GM18519 (cell line): Measurements from ENCODE around the gene RMRP.

Experiments
- ATAC-seq: cut with Tn5 transposase; IDR thresholded peaks from one replicate; pipeline ENCODE4 v1.9.1; 2021; ENCODE audit warnings: mild to moderate bottlenecking, moderate library complexity; ENCODE audit not compliant: unreplicated experiment, low FRiP score

RMRP gene

DNA sequence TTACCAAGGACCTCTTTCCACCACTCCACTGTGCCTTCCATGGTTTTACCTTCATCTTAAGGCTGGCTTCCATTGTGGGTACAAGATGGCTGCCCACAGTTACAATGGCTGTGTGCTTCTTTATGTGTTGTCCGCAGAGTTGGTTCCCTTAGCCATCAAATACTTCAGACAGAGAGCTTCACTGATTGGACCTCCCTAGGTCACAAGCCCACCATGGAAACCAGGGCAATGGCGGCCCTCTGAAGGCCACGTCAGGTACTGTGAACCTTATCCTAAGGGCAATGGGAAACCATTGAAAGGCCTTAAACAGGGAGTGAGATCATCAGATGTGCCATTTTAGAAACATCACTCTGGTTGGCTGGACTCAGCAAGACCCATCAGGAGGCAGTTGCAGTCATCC, 10.1 kb upstream of the RMRP start:
- no peak for ATAC-seq

DNA sequence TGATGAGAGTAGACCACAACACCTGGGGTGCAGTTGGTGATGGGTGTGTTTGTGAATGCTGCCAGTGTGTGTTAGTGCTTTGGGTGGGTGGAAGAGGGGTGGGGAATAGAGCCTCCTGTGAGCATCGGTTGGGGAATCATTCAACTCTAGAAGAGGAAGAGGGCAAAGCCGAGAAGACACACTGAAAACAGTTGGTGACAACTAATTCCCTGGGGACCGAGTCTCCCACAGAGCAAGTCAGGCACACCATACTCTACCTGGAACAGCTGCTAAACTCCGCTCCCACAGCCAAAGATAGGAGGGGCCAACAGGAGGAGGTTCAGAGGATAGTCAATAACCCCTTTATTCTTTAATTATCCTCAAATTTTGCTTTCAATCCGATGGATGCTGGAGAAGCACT, 8.7 kb upstream of the RMRP start:
- ATAC-seq = no peak

DNA sequence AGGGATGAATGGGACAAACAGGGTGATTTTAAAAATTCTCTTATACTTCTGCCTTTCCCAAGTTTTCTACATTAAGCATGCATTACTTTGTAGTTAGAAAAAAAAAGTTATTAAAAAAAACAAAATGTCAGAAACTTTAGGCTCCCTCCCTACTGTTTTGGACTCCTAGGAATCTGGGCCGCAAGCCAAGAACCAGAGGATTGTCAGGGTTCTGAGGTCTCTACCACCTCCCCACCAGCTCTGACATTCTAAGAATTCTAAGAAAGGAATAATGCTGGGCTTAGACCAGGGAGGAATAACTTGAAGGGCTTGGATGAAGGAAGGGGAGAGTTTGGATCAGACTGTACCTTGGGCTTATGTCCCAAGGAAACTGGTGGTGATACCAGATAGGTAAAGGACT, 8.2 kb upstream of the RMRP start:
- ATAC-seq = no peak

DNA sequence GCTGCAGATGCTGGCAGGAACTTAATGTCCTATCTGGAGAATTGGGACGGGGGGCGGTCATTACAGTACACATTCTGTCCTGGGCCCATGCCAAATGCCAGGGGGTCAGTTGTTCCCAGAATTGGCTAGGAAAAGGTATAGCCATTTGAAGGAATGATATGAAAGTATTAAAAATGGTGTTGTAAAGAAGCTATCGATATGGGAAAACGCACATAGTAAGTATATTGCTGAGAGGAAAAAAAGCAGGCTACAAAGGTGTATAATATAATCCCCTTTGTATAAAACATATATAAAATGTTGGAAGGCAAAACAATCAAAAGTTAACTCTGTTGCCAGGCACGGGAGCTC, 7.6 kb upstream of the RMRP start:
- ATAC-seq = no peak

DNA sequence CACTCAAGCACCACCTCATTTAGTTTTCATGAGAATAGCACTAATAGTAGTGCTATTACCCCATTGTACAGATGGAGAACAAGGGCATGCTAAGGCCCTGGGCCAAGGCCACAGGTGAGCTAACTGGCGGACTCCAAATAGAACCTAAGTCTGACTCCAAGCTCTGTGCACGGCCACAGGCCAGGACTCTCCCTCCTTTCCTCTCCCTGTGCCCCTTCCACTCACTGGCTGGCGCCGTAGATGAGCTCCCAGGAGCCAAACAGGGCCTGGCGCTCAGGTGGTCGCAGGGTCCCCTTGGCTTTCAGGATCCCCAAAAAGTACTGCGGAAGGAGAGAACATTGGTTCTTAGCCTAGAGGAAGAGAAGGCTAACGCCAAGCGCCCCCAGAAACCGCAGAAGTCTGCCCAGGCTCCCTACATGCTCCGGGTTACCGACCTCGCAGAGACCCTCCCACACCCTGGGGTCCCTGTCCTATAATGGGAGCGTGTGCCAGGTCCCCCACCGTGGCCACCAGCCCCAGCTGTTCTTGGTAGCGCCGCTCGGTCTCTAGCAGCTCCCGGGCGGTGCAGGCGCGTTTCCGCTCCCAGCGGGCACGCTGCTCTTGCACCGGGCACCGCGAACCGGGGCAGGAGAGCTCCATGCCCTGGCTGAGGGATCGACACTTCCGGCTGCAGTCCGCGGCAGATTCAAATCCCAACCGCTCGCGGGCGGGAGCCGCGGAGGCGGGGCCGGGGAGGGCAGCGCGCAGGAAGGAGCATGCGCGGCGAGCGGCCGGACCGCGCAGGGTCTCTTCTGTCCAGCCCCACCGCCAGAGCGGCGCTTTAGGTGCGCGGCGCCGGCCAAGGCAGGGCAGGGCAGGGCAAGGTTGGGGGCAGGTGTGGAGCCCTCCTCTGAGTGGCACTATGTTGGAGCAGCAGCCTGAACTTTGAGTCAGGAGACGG, 7.0 kb upstream of the RMRP start, which contains the start of gene ARHGEF39:
TSS of gene ARHGEF39 (minus strand) at position 665 of the 940 bp plus-strand sequence. CDS start at position 639, 26 bp downstream.
- peak; percentile 50 for ATAC-seq

DNA sequence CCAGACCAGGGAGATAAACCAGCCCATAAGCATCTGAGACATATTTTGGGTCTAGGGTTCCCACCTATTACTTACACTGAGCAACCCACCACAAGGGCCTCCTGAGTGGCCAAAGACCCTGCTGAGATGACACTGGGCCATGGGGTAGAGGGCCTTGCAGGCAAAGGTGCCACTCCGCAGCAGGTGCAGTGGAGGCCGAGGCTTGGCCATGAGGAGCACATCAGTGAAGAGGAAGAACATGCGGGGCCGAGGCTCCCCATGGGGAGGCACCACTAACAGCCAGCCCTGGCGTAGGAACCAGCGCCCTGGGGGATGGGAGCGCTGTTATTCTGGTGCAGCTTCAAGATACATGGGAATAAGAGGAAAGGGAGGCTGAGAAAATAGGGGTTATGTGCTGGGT, 4.6 kb upstream of the RMRP start:
- ATAC-seq = no peak

DNA sequence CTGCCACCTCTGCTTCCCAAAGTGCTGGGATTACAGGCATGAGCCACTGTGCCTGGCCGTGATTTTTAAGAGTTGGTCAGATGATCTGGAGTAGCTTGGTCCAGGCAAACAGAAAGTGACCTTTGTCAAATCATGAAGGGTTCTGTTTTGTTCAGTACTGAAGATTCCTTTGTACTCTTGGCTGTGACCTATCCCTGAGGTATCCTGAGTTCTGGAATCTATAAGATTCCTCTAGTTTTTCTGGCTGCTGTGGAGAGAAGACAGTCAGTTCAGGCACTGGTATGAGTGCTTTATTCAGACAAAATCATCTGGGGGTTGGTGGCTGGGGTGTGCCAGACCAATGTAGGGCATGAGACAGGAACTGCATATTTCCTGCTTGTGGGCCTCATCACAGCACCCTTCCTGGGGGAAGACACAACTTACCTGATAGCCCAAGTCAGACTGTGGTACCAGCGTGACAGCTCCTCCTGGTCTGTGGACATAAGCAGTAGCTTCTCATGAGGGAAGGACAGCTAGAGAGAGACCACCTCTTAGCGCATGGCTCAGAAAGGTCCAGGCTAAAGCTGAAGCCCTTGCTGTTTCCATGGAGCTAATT, 4.0 kb upstream of the RMRP start:
- ATAC-seq = no peak

DNA sequence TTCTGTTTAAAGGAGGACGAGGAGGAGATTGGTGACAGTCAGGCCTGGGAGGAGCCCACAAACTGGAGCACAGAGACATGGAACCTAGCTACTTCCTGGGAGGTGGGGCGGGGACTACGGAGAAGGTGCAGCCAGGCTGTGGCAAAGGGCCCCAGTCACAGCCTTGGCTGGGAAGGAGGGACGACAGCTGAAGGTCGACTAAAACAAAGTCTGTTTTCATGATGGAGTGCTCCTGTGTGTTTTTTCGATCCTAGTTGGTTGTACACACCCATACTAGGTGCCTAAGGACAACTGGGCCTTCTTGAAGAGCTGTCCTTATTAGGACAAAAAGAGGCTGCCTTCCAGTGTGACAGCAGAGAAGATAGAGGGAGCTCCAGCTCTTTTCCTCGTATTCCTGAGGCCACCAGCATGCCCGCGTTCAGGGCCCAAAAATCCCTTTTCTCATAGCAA, 3.2 kb upstream of the RMRP start:
- no peak for ATAC-seq

DNA sequence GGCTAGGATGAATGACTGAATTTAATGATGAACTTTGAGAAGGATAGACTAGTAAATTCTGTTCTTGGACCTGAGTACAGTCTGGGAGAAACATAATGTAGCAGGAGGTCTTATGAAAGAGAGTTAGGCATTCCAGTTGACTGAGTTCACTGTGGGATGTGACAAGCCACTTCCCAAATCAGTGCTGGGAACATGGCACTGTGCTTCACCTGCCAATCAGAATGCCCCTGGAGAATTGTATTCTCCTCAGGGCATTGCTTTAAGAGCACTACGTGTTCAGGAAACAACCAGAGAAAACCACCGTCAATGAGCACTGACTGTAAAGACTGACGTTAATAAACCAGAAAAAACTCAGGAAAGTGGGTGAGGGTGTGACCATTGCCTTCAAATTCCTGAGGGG, 1.5 kb upstream of the RMRP start:
- ATAC-seq = no peak

DNA sequence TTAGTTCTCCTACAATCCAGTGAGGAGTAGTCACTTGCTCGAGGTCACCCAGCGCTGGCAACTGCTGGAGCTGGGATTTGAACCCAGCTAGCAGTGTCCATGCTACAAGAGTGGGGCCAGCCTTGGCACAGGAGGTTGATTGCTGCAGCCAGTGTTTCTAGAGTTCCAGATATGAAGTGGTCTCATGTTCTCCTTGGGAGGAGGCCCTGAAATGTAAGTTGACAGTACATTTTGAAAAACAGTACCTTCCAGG, 1.1 kb upstream of the RMRP start:
- ATAC-seq = no peak

DNA sequence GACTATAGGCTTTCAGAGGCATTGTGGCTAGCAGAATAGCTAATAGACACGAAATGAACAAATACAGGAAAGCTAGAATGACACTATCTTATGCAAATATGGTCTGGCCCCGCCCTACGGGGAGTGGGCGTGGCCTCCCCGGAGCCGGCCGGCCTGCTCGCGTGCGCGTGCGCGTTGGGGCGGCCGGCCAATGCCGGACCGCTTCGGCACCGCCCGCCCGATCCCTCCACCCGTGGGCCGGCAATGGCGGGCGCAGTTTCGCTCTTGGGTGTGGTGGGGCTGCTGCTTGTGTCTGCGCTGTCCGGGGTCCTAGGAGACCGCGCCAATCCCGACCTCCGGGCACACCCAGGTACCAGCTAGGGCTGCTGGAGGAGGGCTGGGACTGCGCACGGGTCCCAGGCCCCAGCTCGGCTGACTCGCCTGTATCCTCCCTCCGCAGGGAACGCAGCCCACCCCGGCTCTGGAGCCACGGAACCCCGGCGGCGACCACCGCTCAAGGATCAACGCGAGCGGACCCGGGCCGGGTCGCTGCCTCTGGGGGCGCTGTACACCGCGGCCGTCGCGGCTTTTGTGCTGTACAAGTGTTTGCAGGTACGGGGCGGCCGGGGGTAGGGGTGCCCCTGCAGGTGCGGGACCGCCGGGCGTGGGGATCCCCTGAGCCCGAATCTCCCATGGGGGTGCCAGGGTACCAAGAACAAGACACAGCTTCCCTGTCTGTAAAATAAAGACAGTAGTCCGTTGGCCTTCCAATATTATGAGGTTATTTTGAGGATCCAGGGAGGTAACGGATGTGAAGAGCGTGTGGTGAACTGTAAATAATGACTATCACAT, 533 bp upstream of the RMRP start, which contains the start of gene CCDC107:
TSS of gene CCDC107 (plus strand) at position 156 of the 831 bp plus-strand sequence. CDS start at position 244, 88 bp downstream.
- ATAC-seq = peak; percentile 35

DNA sequence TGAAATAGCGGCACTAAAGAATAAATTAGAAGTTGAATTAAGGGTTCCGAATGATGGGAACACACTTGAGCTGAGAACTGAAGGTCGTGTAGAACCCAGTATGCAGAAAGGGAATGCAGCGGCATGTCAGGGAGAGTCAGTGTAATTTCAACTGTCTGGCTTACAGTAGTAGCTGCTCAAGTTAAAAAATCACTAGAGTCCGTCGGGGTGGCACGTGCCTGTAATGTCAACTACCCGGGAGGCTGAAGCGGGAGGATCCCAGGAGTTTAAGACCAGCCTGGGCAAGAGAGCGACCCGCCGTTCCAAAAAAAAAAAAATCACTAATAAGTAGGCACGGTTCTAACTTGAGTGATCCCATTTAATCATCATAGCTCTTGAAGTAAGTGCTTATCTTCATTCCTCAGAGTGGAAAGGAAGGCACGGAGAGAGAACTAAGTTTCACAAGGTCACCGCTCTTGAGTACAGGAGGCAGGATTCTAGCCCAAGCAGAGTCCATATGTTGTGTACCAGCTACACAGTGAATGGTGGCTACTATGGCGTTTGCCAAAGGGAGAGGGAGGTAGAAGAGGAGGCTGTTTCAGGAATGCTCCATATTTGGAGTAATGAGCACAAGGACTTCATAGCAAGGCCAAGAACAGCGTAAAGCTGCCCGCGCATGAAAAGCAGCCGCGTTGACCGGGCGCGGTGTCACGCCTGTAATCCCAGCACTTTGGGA, 831 bp downstream of the RMRP start:
- ATAC-seq = no peak

DNA sequence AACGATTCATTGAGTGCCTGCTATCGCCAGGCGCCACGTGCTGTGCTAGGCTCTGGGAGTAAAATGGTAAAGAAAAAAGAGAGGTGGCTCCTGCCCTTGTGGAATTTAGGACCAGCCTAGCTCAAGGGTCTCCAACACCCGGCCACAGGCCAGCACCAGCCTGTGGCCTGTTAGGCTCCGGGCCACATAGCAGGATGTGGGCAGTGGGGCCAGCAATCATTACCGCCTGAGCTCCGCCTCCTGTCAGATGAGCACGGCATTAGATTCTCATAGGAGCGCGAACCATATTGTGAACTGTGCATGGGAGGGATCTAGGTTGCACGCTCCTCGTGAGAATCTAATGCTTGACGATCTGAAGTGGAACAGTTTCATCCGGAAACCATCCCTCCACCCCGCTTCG, 1.5 kb downstream of the RMRP start:
- no peak for ATAC-seq

DNA sequence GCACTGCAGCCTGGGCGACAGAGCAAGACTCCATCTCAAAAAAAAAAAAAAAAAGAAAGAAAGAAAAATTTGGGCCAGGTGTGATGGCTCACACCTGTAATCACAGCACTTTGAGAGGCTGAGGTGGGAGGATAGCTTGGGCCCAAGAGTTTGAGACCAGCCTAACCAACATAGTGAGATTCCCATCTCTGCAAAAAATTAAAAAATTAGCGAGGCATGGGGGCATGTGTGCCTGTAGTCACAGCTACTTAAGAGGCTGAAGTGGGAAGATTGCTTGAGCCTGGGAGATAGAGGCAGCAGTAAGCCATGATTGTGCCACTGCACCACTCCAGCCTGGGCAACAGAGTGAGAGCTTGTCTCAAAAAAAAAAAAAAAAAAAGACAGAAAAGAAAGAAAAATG, 4.2 kb downstream of the RMRP start:
- no peak for ATAC-seq

DNA sequence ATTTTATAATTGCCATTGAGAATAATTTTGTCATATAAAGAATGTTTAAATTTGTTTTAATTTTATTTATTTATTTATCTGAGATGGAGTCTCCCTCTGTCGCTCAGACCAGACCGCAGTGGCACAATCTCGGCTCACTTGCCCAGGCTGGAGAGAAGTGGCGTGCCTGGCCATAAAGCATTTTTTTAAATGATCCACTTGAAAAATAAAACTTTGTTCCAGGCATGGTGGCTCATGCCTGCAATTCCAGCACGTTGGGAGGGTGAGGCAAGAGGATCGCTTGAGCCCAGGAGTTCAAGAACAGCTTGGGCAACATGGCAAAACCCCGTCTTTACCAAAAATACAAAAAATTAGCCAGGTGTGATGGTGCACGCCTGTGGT, 5.0 kb downstream of the RMRP start:
- ATAC-seq = no peak

DNA sequence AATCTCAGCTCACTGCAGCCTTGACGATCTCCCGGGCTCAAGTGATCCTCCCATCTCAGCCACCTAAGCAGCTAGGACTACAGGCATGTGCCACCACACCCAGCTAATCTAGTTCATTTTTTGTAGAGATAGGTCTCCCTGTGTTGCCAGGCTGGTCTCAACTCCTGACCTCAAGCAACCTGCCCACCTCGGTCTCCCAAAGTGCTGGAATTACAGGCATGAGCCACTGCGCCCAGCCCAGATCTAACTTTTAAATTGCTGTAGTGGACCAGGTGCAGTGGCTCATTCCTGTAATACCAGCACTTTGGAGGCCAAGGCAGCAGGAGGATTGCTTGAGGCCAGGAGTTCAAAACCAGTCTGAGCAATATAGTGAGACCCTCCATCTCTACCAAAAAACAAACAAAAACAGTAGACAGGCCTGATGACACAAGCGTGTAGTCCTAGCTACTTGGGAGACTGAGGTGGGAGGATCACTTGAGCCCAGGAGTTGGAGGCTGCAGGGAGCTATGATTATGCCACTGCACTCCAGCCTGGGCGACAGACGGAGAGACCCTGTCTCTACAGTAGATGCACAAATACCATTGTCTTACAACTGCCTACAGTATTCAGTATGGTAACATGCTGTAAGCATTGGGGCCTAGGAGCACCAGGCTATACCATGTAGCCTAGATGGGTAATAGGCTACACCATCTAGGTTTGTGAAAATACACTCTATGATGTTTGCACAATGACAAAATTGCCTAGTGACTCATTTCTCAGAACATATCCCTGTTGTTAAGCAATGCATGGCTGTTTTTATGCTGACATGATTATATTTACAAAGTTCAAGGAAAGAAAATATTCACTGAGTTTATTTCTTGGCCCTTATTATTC, 5.6 kb downstream of the RMRP start:
- ATAC-seq = no peak

DNA sequence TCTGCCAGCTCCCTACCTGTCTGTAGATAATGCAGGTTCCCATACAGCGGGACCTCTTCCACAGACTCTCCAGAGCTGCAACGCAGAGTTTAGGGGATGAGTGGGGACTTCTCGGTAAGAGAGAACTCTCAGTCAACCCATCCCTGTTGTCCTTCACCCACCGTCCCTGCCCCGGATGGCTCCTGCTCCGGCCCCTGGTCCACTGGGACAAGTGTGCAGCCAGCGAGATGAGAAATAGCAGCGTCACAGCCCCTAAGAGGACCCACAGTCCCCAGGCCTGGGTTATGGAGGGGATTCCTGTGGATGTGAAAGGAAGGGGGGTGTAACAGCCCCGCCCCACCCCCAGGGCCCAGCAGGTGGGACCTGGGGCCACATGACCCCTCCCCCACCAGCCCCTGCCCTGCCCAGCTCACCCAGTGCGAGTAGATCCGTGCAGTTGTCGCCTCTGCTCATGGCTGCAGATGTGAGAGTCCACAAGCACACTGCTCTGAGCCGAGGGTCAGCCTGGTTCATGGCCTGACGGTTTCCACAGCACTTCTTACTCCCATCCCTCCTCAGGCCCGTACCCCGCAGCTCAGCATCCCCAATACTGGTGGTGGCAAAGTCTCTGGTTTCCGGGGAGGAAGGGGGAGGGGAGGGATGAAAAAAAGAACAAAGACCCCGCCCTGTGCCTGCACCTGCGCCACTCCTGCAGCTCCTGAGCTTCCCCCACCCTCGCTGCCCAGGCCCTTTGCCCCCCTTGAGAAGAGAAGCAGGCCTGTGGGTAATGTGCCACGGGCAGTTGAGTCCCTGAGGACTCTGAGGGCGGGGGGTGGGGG, 7.3 kb downstream of the RMRP start, which contains the start of gene SIT1:
TSS of gene SIT1 (minus strand) at position 591 of the 818 bp plus-strand sequence. CDS start at position 513, 78 bp downstream.
- no peak for ATAC-seq

DNA sequence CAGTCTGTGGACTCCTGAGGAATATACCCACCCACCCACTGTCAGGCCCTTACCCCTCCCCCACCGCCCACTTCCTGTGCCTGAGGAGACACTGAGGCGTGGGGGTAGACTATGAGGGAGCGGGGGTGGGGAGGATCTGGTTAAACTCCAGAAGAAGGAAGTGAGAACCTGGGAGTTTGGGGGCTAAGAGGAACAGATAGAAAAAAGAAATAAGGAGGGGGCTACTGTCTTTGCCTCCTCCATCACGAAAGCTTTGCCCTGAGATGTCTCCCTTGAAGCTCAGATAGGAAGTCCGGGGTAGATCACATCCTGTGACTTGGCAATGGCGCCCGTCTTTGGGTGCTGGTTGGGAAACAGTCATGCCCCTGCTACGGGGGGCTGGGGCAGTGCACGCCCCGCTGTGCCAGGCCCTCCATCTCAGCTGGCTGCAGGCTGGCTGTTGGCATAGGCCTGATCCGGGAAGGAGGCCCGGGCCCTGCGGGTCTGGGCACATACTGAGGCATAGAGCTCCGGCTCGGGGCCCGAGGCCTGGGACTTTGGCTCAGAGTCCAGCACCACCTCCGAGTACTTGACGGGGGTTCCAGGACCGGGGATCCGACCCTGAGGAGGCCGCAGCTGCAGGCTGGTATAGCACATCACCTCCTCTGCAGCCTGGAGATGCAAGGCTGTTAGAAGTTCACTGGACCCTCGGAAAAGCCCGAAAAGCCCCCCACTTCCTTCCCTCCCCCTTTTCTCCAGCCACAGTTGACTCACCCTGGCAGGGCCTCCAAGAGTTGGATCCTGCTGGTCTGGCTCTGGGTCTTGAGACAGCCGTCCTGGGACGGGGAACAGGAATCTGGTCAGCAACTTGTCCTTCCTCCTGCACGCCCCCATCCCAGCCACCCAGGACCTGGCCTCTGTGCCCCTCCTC, 8.1 kb downstream of the RMRP start:
- ATAC-seq = no peak
